ENCODE measurements around the gene ZNF197. TPM values are rescaled to one million over a fixed set of nuclear protein-coding genes. Genes with fewer than 3 reads are reported as not detected.

The ZNF197 gene
- total and polyA plus RNA-seq, 7 donors = 4.4 to 30.8 (median 19.1) TPM

GRCh38 chr3:44674211-44674610, 49.4 kb downstream of the ZNF197 start:
- H3K27me3 ChIP-seq = no peaks in the 10 kb centered on the region
- no peak for DNase-seq
- H3K27ac ChIP-seq = no peak overlapping the region
- no peak for TF ChIP-seq POLR2AphosphoS5 (IDR thresholded peaks at IDR 0.05)
- TF ChIP-seq POLR2A (IDR thresholded peaks at IDR 0.05) = no peak
- no peak for TF ChIP-seq EP300 (IDR thresholded peaks at IDR 0.05)
- no peak for TF ChIP-seq CTCF (IDR thresholded peaks at IDR 0.05)
- H3K4me3 ChIP-seq = no peak overlapping the region
- WGBS, 2 donors = 71 to 74% methylated on average over 2 of the region's 2 CpGs
- H3K9me3 ChIP-seq = no peaks in the 10 kb centered on the region
- H3K4me1 ChIP-seq = no peaks in the 10 kb centered on the region
- no peaks in the 10 kb centered on the region for H3K36me3 ChIP-seq
- intact Hi-C loops (cut with DNase I) = no loop called here

GRCh38 chr3:44678480-44679116, 53.8 kb downstream of the ZNF197 start:
- no peaks in the 10 kb centered on the region for H3K4me1 ChIP-seq
- no peak for TF ChIP-seq POLR2A (IDR thresholded peaks at IDR 0.05)
- TF ChIP-seq EP300 (IDR thresholded peaks at IDR 0.05) = no peak
- TF ChIP-seq CTCF (IDR thresholded peaks at IDR 0.05) = no peak
- no peak for TF ChIP-seq POLR2AphosphoS5 (IDR thresholded peaks at IDR 0.05)
- intact Hi-C loops (cut with DNase I) = no loop called here
- H3K36me3 ChIP-seq = no peaks in the 10 kb centered on the region
- 96% methylated on average over 5 of the region's 5 CpGs for WGBS, 2 donors
- no peak overlapping the region for H3K4me3 ChIP-seq
- no peak for DNase-seq
- no peaks in the 10 kb centered on the region for H3K27me3 ChIP-seq
- H3K27ac ChIP-seq = no peak overlapping the region
- H3K9me3 ChIP-seq = peaks cover 0 to 9% (median 0%) of the 10 kb centered on the region in 4 donors

- no peak for DNase-seq
- H3K9me3 ChIP-seq = peaks cover 0 to 9% (median 0%) of the 10 kb centered on the region in 4 donors
- WGBS, 2 donors = 96 to 98% methylated on average over 4 of the region's 4 CpGs
- TF ChIP-seq POLR2AphosphoS5 (IDR thresholded peaks at IDR 0.05) (no peak), POLR2A (IDR thresholded peaks at IDR 0.05) (no peak), CTCF (IDR thresholded peaks at IDR 0.05) (no peak), EP300 (IDR thresholded peaks at IDR 0.05) (no peak)
- H3K36me3 ChIP-seq = no peaks in the 10 kb centered on the region
- peaks cover 0 to 11% (median 8%) of the 10 kb centered on the region in 4 donors for H3K4me1 ChIP-seq
- intact Hi-C loops (cut with DNase I) = no loop called here
- H3K27me3 ChIP-seq = no peaks in the 10 kb centered on the region
- H3K4me3 ChIP-seq = no peak overlapping the region
- no peak overlapping the region for H3K27ac ChIP-seq
These were observed 56.2 kb downstream of the ZNF197 start for GRCh38 chr3:44680921-44681455.

- intact Hi-C loops (cut with DNase I) = no loop called here
- peaks cover 0 to 9% (median 0%) of the 10 kb centered on the region in 4 donors for H3K9me3 ChIP-seq
- H3K4me1 ChIP-seq = peaks cover 0 to 13% (median 8%) of the 10 kb centered on the region in 4 donors
- H3K36me3 ChIP-seq = no peaks in the 10 kb centered on the region
- no peak overlapping the region for H3K27ac ChIP-seq
- TF ChIP-seq EP300 (IDR thresholded peaks at IDR 0.05) (no peak), POLR2AphosphoS5 (IDR thresholded peaks at IDR 0.05) (no peak), CTCF (IDR thresholded peaks at IDR 0.05) (no peak), POLR2A (IDR thresholded peaks at IDR 0.05) (no peak)
- H3K4me3 ChIP-seq = no peak overlapping the region
- WGBS, 2 donors = 92 to 95% methylated on average over 2 of the region's 2 CpGs
- no peaks in the 10 kb centered on the region for H3K27me3 ChIP-seq
- DNase-seq = no peak
These were observed 57.5 kb downstream of the ZNF197 start for GRCh38 chr3:44682182-44682896.

Measured in sigmoid colon (tissue), 7 donors.